CD4-positive, alpha-beta T cell (primary cell): ENCODE measurements around the gene PISD. TPM values are rescaled to one million over a fixed set of nuclear protein-coding genes. Genes with fewer than 3 reads are reported as not detected.

ENCODE experiments used
- ATAC-seq: fragments of 200-7000 bp; cut with Tn5 transposase; one replicate; pipeline ENCODE4 v1.10.0; 2022; ENCODE audit warnings: mild to moderate bottlenecking; ENCODE audit not compliant: poor library complexity
- CTCF ChIA-PET: fragments of 350-600 bp; sonication (Branson Sonifier 250); formaldehyde crosslinking; loops from one replicate; lab custom pipeline; 2021; ENCODE audit warnings: antibody characterized with exemption, inconsistent platforms; lab: Charles Lee
- POLR2A ChIA-PET: fragments of 350-600 bp; sonication (Branson Sonifier 250); formaldehyde crosslinking; loops from one replicate; lab custom pipeline; 2021; ENCODE audit warnings: antibody characterized with exemption, inconsistent platforms; lab: Charles Lee
- DNase-seq, 14 experiments: peaks; one replicate each; pipeline ENCODE4 v3.0.0-alpha.2; 2013 to 2020; ENCODE audit warnings: mixed read lengths in 2 of 14
- H3K27ac ChIP-seq, 2 donors: one replicate each; pipeline versions ENCODE4 v1.5.1 to v1.7.0; 2013; ENCODE audit warnings: low read length in 2 of 2, low read depth in 1 of 2, mild to moderate bottlenecking in 1 of 2
- H3K27me3 ChIP-seq, 2 experiments: 1 replicate in 1 of 2; 2 replicates in 1 of 2; pipeline versions ENCODE4 v1.6.1 to v1.7.0; 2013; ENCODE audit warnings: low read length in 2 of 2, control low read depth in 1 of 2, mild to moderate bottlenecking in 1 of 2, moderate library complexity in 1 of 2; ENCODE audit not compliant: insufficient read depth in 2 of 2, control insufficient read depth in 1 of 2
- H3K36me3 ChIP-seq: one replicate; pipeline ENCODE4 v1.6.1; 2013; ENCODE audit warnings: low read length, control low read depth; ENCODE audit not compliant: insufficient read depth
- H3K4me1 ChIP-seq: one replicate; pipeline ENCODE4 v1.6.1; 2013; ENCODE audit warnings: low read length, control low read depth; ENCODE audit not compliant: insufficient read depth
- H3K4me3 ChIP-seq: one replicate; pipeline ENCODE4 v1.5.1; 2013; ENCODE audit warnings: mild to moderate bottlenecking, low read length, moderate library complexity
- H3K9me3 ChIP-seq, 2 experiments: 1 replicate in 1 of 2; 2 replicates in 1 of 2; pipeline versions ENCODE4 v1.6.1 to v1.7.0; 2013; ENCODE audit warnings: low read length in 2 of 2, mild to moderate bottlenecking in 2 of 2, control low read depth in 1 of 2, moderate library complexity in 1 of 2; ENCODE audit not compliant: control insufficient read depth in 1 of 2, insufficient read depth in 1 of 2
- H3K27ac Mint-ChIP-seq: one replicate; pipeline ENCODE4 v1.8.0; 2020; ENCODE audit warnings: mixed read lengths
- H3K27me3 Mint-ChIP-seq: one replicate; pipeline ENCODE4 v1.8.0; 2021; ENCODE audit warnings: mixed read lengths
- H3K36me3 Mint-ChIP-seq: one replicate; pipeline ENCODE4 v1.8.0; 2021; ENCODE audit warnings: low read depth, mixed read lengths
- H3K4me1 Mint-ChIP-seq: one replicate; pipeline ENCODE4 v1.8.0; 2021; ENCODE audit warnings: low read depth, mixed read lengths
- H3K4me3 Mint-ChIP-seq: one replicate; pipeline ENCODE4 v1.8.0; 2020; ENCODE audit warnings: mild to moderate bottlenecking, mixed read lengths
- H3K9me3 Mint-ChIP-seq: one replicate; pipeline ENCODE4 v1.8.0; 2020; ENCODE audit warnings: mixed read lengths
- CTCF ChIP-seq: fragments of 200-600 bp; IDR thresholded peaks from one replicate; pipeline ENCODE4 v1.8.0; 2022; ENCODE audit warnings: antibody characterized with exemption, mild to moderate bottlenecking
- intact Hi-C, 2 experiments: fragments of 100-400 bp; cut with DNase I in 1 of 2; cut with micrococcal nuclease in 1 of 2; formaldehyde crosslinking; loops; one replicate each; pipeline versions ENCODE4 v1.15.1 to v1.9.0; 2023 to 2025; cut with DNase I, micrococcal nuclease
- total RNA-seq, 174 experiments: library from RNA in 2 of 174; stranded (reverse) in 2 of 174; gene quantifications; one replicate each; pipeline ENCODE4 v1.2.3 and lab custom pipeline; 2021 to 2026

The PISD gene
- total RNA-seq, 2 experiments from 2014 or later: 23.4 to 25.3 TPM

DNA sequence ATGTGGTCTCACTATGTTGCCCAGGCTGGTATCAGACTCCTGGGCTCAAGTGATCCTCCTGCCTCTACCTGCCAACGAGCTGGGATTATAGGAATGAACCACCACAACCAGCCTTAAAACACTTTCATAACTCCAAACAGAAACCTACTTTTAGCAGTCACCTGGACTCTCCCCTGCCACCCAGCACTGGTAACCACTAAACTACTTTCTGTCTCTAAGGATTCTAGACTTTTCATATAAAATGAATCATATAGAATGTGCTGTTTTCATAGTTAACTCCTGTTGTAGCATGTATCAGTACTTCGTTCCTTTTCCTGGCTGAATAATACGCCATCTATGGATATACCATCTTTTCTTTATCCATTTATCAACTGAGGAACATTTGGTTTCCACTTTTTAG, 29.4 kb upstream of the PISD start:
- ChIA-PET CTCF (no interaction called here), POLR2A (interaction anchor here (0.9 kb wide), 1 partner anchor 15 kb away, joined by 3 read pairs; no protein-coding TSS in a partner anchor)
- H3K27me3 Mint-ChIP-seq: no peaks in the 10 kb centered on the region
- H3K27ac Mint-ChIP-seq: peak overlapping the region; percentile 30
- Histone ChIP-seq H3K4me1 (peaks cover 7% of the 10 kb centered on the region), H3K4me3 (no peak overlapping the region), H3K27ac (no peak overlapping the region), H3K36me3 (peaks cover 60% of the 10 kb centered on the region), H3K9me3 (no peaks in the 10 kb centered on the region), H3K27me3 (no peaks in the 10 kb centered on the region)
- H3K9me3 Mint-ChIP-seq: no peaks in the 10 kb centered on the region
- DNase-seq (no peak), ATAC-seq (no peak)
- no peak overlapping the region for H3K4me3 Mint-ChIP-seq
- intact Hi-C loops: no loop called here
- TF ChIP-seq CTCF: no peak
- H3K36me3 Mint-ChIP-seq: peaks cover 69% of the 10 kb centered on the region
- H3K4me1 Mint-ChIP-seq: peaks cover 10% of the 10 kb centered on the region

DNA sequence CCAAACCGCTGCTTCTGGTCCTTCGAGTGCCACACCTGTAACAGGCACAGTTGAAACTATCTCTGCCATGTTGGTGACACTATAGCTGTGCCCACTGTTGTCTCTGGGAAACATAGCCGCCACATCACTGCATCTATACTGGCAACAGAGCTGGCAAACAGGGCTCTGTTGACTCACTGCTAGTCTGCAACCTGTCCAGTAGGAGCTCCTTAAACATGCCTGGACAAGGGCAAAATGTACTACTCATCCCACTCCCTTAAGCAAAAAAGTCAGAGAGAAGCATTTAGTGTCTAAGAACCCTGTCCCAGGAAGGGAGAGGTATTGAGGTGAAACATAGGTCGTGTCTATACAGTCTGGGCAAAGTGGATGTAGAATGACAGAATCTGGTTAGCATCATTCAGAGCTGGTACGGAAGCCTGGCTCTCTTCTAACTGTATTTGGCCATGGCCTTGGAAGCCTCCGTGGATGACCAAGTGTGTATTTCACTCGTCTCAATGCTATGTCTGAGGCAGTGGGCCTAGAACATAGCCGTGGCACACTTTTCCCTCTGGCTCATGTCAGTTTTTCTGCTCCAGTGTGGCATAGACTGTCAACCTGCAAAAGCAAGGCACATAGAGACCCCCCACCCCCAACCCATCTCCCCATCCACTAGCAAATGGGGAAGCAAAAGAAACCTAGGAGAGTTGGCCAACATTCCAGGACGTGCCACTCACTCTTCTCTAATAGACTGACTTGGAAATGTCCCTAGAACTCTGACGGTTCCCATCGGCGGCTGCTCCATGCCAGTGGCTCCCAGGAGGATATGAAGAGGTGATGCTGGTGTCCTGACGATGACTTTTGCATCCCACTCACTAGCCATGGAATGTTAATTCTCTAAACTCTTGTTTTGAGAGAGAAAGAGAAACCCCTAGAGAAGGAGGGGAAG, 21.4 kb upstream of the PISD start:
- intact Hi-C loops: loop anchor here in 1 of 2 experiments (1.0 kb wide), 1 partner anchor 19 kb away; no protein-coding TSS in a partner anchor
- ATAC-seq: no peak
- no peak for DNase-seq
- Histone ChIP-seq H3K9me3 (no peaks in the 10 kb centered on the region), H3K27me3 (no peaks in the 10 kb centered on the region), H3K4me3 (no peak overlapping the region), H3K27ac (no peak overlapping the region), H3K4me1 (no peaks in the 10 kb centered on the region), H3K36me3 (peaks cover 34% of the 10 kb centered on the region)
- Mint-ChIP-seq H3K4me1 (no peaks in the 10 kb centered on the region), H3K27me3 (no peaks in the 10 kb centered on the region), H3K9me3 (no peaks in the 10 kb centered on the region), H3K27ac (peak overlapping the region; percentile 18), H3K4me3 (no peak overlapping the region), H3K36me3 (peaks cover 62% of the 10 kb centered on the region)
- POLR2A ChIA-PET: no interaction called here
- CTCF ChIA-PET: no interaction called here
- no peak for TF ChIP-seq CTCF

GRCh38 chr22:31682751-31683150, 20.7 kb upstream of the PISD start:
- ATAC-seq (no peak), DNase-seq (no peak)
- POLR2A ChIA-PET: no interaction called here
- no peaks in the 10 kb centered on the region for H3K4me1 ChIP-seq
- intact Hi-C loops: loop anchor here in 1 of 2 experiments (1.0 kb wide), 1 partner anchor 18 kb away; no protein-coding TSS in a partner anchor
- H3K4me3 Mint-ChIP-seq: no peak overlapping the region
- H3K4me1 Mint-ChIP-seq: no peaks in the 10 kb centered on the region
- no peak for TF ChIP-seq CTCF
- H3K36me3 ChIP-seq: peaks cover 28% of the 10 kb centered on the region
- no peaks in the 10 kb centered on the region for H3K9me3 Mint-ChIP-seq
- H3K27ac Mint-ChIP-seq: no peak overlapping the region
- H3K27me3 ChIP-seq: no peaks in the 10 kb centered on the region
- no peaks in the 10 kb centered on the region for H3K27me3 Mint-ChIP-seq
- peaks cover 55% of the 10 kb centered on the region for H3K36me3 Mint-ChIP-seq
- no peaks in the 10 kb centered on the region for H3K9me3 ChIP-seq
- no peak overlapping the region for H3K4me3 ChIP-seq
- no peak overlapping the region for H3K27ac ChIP-seq
- CTCF ChIA-PET: no interaction called here
